PC-3 (cell line): ENCODE data around the gene TBC1D32. TPM values are rescaled to one million over a fixed set of nuclear protein-coding genes. Genes with fewer than 3 reads are reported as not detected.

Experiments
- ATAC-seq: fragments of 200-7000 bp; cut with Tn5 transposase; 2 replicates; pipeline ENCODE4 v1.9.1; 2020; ENCODE audit warnings: mild to moderate bottlenecking, moderate library complexity
- BruUV-seq: library from RNA; stranded (reverse); fragments of 400-500 nt; replicated peaks from 2 replicates; lab custom pipeline; 2021; lab: Mats Ljungman, UMichigan
- CTCF ChIA-PET: fragments of 300-600 bp; sonication (Branson Sonifier 250); formaldehyde crosslinking; loops from one replicate; lab custom pipeline; 2022; ENCODE audit warnings: antibody characterized with exemption; lab: Charles Lee
- POLR2A ChIA-PET: fragments of 300-600 bp; sonication (Branson Sonifier 250); formaldehyde crosslinking; loops from one replicate; lab custom pipeline; 2022; ENCODE audit warnings: antibody characterized with exemption; ENCODE audit not compliant: unreplicated experiment; lab: Charles Lee
- DNase-seq: peaks from one replicate; pipeline ENCODE4 v3.0.0-alpha.2; 2015
- H2AFZ ChIP-seq: fragments of 300-600 bp; sonication (generic); 2 replicates; pipeline ENCODE4 v1.6.0; 2016; ENCODE audit warnings: antibody characterized with exemption, low read length
- H3F3A ChIP-seq: fragments of 300-600 bp; sonication (generic); one replicate; pipeline ENCODE4 v1.6.0; 2017; ENCODE audit warnings: antibody characterized with exemption, low read length, control low read depth, mild to moderate bottlenecking; ENCODE audit not compliant: unreplicated experiment
- H3K27ac ChIP-seq: fragments of 300-600 bp; sonication (generic); 2 replicates; pipeline ENCODE4 v1.5.1; 2016; ENCODE audit warnings: mild to moderate bottlenecking, low read length
- H3K27me3 ChIP-seq: fragments of 300-600 bp; sonication (generic); 2 replicates; pipeline ENCODE4 v1.6.1; 2016; ENCODE audit warnings: low read length, mixed read lengths
- H3K36me3 ChIP-seq: fragments of 300-600 bp; sonication (generic); 2 replicates; pipeline ENCODE4 v1.6.1; 2016; ENCODE audit warnings: low read depth, mixed run types, low read length, mixed read lengths
- H3K4me1 ChIP-seq: fragments of 300-600 bp; sonication (generic); 2 replicates; pipeline ENCODE4 v1.5.1; 2016; ENCODE audit warnings: low read length; ENCODE audit not compliant: insufficient read depth
- H3K4me2 ChIP-seq: fragments of 300-600 bp; sonication (generic); 2 replicates; pipeline ENCODE4 v1.6.0; 2016; ENCODE audit warnings: low read length
- H3K4me3 ChIP-seq: fragments of 300-600 bp; sonication (generic); 2 replicates; pipeline ENCODE4 v1.5.1; 2016; ENCODE audit warnings: mild to moderate bottlenecking, low read length, mixed read lengths
- H3K79me2 ChIP-seq: fragments of 300-600 bp; sonication (generic); 2 replicates; pipeline ENCODE4 v1.6.1; 2017; ENCODE audit warnings: low read length, mixed read lengths
- H3K9ac ChIP-seq: fragments of 300-600 bp; sonication (generic); 2 replicates; pipeline ENCODE4 v1.6.0; 2016; ENCODE audit warnings: mild to moderate bottlenecking, low read length
- H3K9me2 ChIP-seq: fragments of 300-600 bp; sonication (generic); replicated peaks from 2 replicates; pipeline ENCODE4 v1.6.1; 2016; ENCODE audit warnings: mixed run types, low read length, mixed read lengths
- H3K9me3 ChIP-seq: fragments of 300-600 bp; sonication (generic); 2 replicates; pipeline ENCODE4 v1.6.1; 2016; ENCODE audit warnings: low read length, mixed read lengths
- H4K20me1 ChIP-seq: fragments of 300-600 bp; sonication (generic); 2 replicates; pipeline ENCODE4 v1.6.1; 2016; ENCODE audit warnings: low read length, mixed read lengths
- EZH2 ChIP-seq: fragments of 300-600 bp; sonication (generic); IDR thresholded peaks from one replicate; pipeline ENCODE4 v1.6.1; 2017; ENCODE audit warnings: antibody characterized with exemption, mild to moderate bottlenecking, low read length; ENCODE audit not compliant: unreplicated experiment
- EZH2phosphoT487 ChIP-seq: fragments of 300-600 bp; sonication (generic); IDR thresholded peaks from 2 replicates; pipeline ENCODE4 v1.6.1; 2018; ENCODE audit warnings: mild to moderate bottlenecking, antibody characterized with exemption, low read length, borderline replicate concordance
- intact Hi-C: fragments of 100-400 bp; cut with micrococcal nuclease; formaldehyde crosslinking; loops from 2 replicates; pipeline ENCODE4 v1.9.0; 2023
- total RNA-seq: library from RNA; depleted of rRNA; stranded (reverse); fragments of >200 nt; gene quantifications from 2 replicates; pipeline ENCODE4 v1.2.3, GENCODE V29; 2014
- TF ChIP-seq, protein P1 (sequence below): fragments of 300-600 bp; sonication (generic); conservative IDR thresholded peaks from 2 replicates; pipeline ENCODE4 v1.5.1; 2017; ENCODE audit warnings: antibody characterized with exemption, low read depth, mild to moderate bottlenecking, low read length

TBC1D32 gene
- total RNA-seq, 1 experiment from 2014 or later: 2.7 TPM

DNA sequence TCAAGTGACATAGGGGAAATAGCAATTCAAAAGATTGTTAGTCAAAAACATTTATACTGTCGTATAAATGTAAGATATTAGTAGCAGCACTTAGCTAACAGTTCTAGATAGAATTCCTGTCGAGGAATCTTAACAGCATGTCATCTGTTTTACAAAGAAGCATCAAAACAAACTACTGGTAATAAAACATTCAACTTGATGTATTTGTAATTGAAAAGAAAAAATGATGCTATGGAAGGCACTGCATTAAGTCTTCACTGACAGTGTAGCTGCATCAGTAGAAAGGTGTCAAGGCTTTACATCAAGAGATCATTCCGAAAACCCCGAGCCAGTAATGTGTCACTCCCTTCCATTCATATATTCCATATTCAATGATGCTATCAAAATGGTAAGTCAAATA is 223.5 kb downstream of the TBC1D32 start:
- H3K36me3 ChIP-seq: no peaks in the 10 kb centered on the region
- no peak overlapping the region for H2AFZ ChIP-seq
- H3K9me3 ChIP-seq: no peaks in the 10 kb centered on the region
- no peaks in the 10 kb centered on the region for H4K20me1 ChIP-seq
- no TSS peak for BruUV-seq
- ATAC-seq: no peak
- TF ChIP-seq EZH2 (no peak), EZH2phosphoT487 (no peak)
- TF ChIP-seq, protein P1, sequence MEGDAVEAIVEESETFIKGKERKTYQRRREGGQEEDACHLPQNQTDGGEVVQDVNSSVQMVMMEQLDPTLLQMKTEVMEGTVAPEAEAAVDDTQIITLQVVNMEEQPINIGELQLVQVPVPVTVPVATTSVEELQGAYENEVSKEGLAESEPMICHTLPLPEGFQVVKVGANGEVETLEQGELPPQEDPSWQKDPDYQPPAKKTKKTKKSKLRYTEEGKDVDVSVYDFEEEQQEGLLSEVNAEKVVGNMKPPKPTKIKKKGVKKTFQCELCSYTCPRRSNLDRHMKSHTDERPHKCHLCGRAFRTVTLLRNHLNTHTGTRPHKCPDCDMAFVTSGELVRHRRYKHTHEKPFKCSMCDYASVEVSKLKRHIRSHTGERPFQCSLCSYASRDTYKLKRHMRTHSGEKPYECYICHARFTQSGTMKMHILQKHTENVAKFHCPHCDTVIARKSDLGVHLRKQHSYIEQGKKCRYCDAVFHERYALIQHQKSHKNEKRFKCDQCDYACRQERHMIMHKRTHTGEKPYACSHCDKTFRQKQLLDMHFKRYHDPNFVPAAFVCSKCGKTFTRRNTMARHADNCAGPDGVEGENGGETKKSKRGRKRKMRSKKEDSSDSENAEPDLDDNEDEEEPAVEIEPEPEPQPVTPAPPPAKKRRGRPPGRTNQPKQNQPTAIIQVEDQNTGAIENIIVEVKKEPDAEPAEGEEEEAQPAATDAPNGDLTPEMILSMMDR: no peak
- no peak overlapping the region for H3K9ac ChIP-seq
- intact Hi-C loops: no loop called here
- no peaks in the 10 kb centered on the region for H3F3A ChIP-seq
- no peaks in the 10 kb centered on the region for H3K27me3 ChIP-seq
- H3K4me1 ChIP-seq: no peaks in the 10 kb centered on the region
- DNase-seq: no peak
- no peak overlapping the region for H3K27ac ChIP-seq
- H3K4me2 ChIP-seq: no peak overlapping the region
- H3K9me2 ChIP-seq: no peaks in the 10 kb centered on the region
- no peaks in the 10 kb centered on the region for H3K79me2 ChIP-seq
- ChIA-PET CTCF (no interaction called here), POLR2A (no interaction called here)
- H3K4me3 ChIP-seq: no peak overlapping the region

DNA sequence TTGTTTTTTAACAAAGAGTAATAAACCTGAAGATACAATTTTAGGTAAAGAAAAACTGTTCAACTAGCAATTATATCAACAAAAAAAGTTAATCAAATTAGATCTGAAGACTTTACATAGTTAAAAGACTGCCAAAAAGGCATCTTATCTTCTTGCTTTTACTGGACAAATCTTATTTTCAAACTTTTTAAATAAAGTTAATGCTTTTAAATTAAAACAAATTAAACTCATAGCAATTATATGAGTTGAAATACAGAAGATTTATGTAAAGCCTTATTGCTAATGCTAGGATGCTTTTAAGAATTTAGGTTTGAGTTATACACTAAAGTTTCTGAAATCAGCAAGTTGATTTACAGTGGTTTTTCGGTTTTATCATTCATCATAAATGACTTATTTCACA is 227.3 kb downstream of the TBC1D32 start:
- TF ChIP-seq, protein P1: no peak
- BruUV-seq: no TSS peak
- H2AFZ ChIP-seq: no peak overlapping the region
- no peaks in the 10 kb centered on the region for H3K9me2 ChIP-seq
- no peaks in the 10 kb centered on the region for H3K36me3 ChIP-seq
- H3K9ac ChIP-seq: no peak overlapping the region
- H3K79me2 ChIP-seq: no peaks in the 10 kb centered on the region
- no peaks in the 10 kb centered on the region for H3K27me3 ChIP-seq
- no peak overlapping the region for H3K4me3 ChIP-seq
- ChIA-PET POLR2A (no interaction called here), CTCF (no interaction called here)
- no peaks in the 10 kb centered on the region for H3K4me1 ChIP-seq
- no peaks in the 10 kb centered on the region for H4K20me1 ChIP-seq
- no peaks in the 10 kb centered on the region for H3K9me3 ChIP-seq
- H3K27ac ChIP-seq: no peak overlapping the region
- H3F3A ChIP-seq: no peaks in the 10 kb centered on the region
- intact Hi-C loops: no loop called here
- H3K4me2 ChIP-seq: no peak overlapping the region
- no peak for DNase-seq
- no peak for ATAC-seq

DNA sequence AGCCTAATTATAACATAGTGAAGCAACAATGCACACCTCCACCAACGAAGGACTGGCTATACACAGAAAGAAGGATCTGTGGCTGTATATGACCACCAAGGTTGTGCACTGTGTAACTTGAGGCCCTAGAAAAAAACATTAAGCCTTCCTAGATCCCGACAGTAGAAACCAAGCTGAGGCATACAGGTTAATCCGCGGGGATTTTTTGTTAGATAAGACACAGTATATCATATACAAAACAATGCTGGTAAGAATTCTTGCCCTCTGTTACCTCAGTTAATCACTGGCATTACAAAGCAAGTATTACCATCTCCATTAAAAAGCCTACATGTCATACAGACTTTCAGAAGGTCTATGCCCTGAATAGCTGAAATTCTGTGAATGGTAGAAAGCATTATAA is 228.8 kb downstream of the TBC1D32 start:
- H2AFZ ChIP-seq: no peak overlapping the region
- no peaks in the 10 kb centered on the region for H3F3A ChIP-seq
- no peaks in the 10 kb centered on the region for H3K27me3 ChIP-seq
- H3K9ac ChIP-seq: no peak overlapping the region
- intact Hi-C loops: no loop called here
- BruUV-seq: no TSS peak
- H3K4me1 ChIP-seq: no peaks in the 10 kb centered on the region
- no peaks in the 10 kb centered on the region for H4K20me1 ChIP-seq
- ATAC-seq (no peak), DNase-seq (no peak)
- no peaks in the 10 kb centered on the region for H3K36me3 ChIP-seq
- H3K27ac ChIP-seq: no peak overlapping the region
- ChIA-PET POLR2A (no interaction called here), CTCF (no interaction called here)
- no peaks in the 10 kb centered on the region for H3K79me2 ChIP-seq
- H3K4me3 ChIP-seq: no peak overlapping the region
- no peaks in the 10 kb centered on the region for H3K9me3 ChIP-seq
- TF ChIP-seq EZH2phosphoT487 (no peak), EZH2 (no peak)
- TF ChIP-seq, protein P1: no peak
- no peak overlapping the region for H3K4me2 ChIP-seq
- no peaks in the 10 kb centered on the region for H3K9me2 ChIP-seq
